A673 (cell line): ENCODE results near the gene C2orf81. TPM values are rescaled to one million over a fixed set of nuclear protein-coding genes. Genes with fewer than 3 reads are reported as not detected.

Experiments
- BruUV-seq: library from RNA; stranded (reverse); fragments of 400-500 nt; replicated peaks from 2 replicates; lab custom pipeline; 2021; lab: Mats Ljungman, UMichigan
- CTCF ChIA-PET: fragments of 300-600 bp; sonication (Branson Sonifier 250); formaldehyde crosslinking; loops from one replicate; lab custom pipeline; 2022; ENCODE audit warnings: antibody characterized with exemption; lab: Charles Lee
- POLR2A ChIA-PET: fragments of 300-600 bp; sonication (Branson Sonifier 250); formaldehyde crosslinking; loops from one replicate; lab custom pipeline; 2022; ENCODE audit warnings: antibody characterized with exemption; ENCODE audit not compliant: low non-redundant PET; lab: Charles Lee
- DNase-seq: peaks from one replicate; pipeline ENCODE4 v3.0.0-alpha.2; 2015; ENCODE audit warnings: low spot score
- H3K27ac ChIP-seq: fragments of 200-600 bp; sonication (generic); 2 replicates; pipeline ENCODE4 v1.5.1; 2016; ENCODE audit warnings: mixed run types, low read depth, mild to moderate bottlenecking, mixed read lengths, antibody characterized with exemption, low read length; ENCODE audit not compliant: poor library complexity, severe bottlenecking
- H3K27me3 ChIP-seq: fragments of 200-600 bp; sonication (generic); replicated peaks from 2 replicates; pipeline ENCODE4 v1.6.1; 2017; ENCODE audit warnings: mixed run types, low read depth, mild to moderate bottlenecking, mixed read lengths, antibody characterized with exemption, low read length; ENCODE audit not compliant: insufficient read depth, poor library complexity
- H3K36me3 ChIP-seq: fragments of 200-600 bp; sonication (generic); 2 replicates; pipeline ENCODE4 v1.6.1; 2016; ENCODE audit warnings: mixed run types, mild to moderate bottlenecking, mixed read lengths, antibody characterized with exemption, low read length; ENCODE audit not compliant: insufficient read depth, poor library complexity, severe bottlenecking
- H3K4me1 ChIP-seq: fragments of 200-600 bp; sonication (generic); 2 replicates; pipeline ENCODE4 v1.6.1; 2017; ENCODE audit warnings: mixed run types, mild to moderate bottlenecking, mixed read lengths, antibody characterized with exemption, low read length; ENCODE audit not compliant: insufficient read depth, poor library complexity, severe bottlenecking
- H3K4me3 ChIP-seq: fragments of 200-600 bp; sonication (generic); 2 replicates; pipeline ENCODE4 v1.5.1; 2016; ENCODE audit warnings: low read depth, mixed run types, mild to moderate bottlenecking, mixed read lengths, low read length; ENCODE audit not compliant: poor library complexity, severe bottlenecking
- H3K9me3 ChIP-seq: fragments of 200-600 bp; sonication (generic); 2 replicates; pipeline ENCODE4 v1.6.1; 2016; ENCODE audit warnings: mixed run types, low read depth, mild to moderate bottlenecking, mixed read lengths, antibody characterized with exemption, low read length; ENCODE audit not compliant: poor library complexity, severe bottlenecking
- EZH2 ChIP-seq: fragments of 200-600 bp; sonication (generic); IDR thresholded peaks from 2 replicates; pipeline ENCODE4 v1.6.1; 2017; ENCODE audit warnings: borderline replicate concordance, low read depth, mild to moderate bottlenecking, mixed read lengths, antibody characterized with exemption, low read length; ENCODE audit not compliant: poor library complexity, severe bottlenecking
- intact Hi-C: fragments of 100-400 bp; cut with micrococcal nuclease; formaldehyde crosslinking; loops from one replicate; pipeline ENCODE4 v1.10.0; 2022; ENCODE audit not compliant: unreplicated experiment
- total RNA-seq: library from RNA; stranded (reverse); gene quantifications from 2 replicates; pipeline ENCODE4 v1.2.3, GENCODE V29; 2021
- TF ChIP-seq, protein P1 (sequence below): fragments of 300-800, 200-600 bp; sonication (generic); conservative IDR thresholded peaks from 2 replicates; pipeline ENCODE4 v1.5.1; 2017; ENCODE audit warnings: low read depth, mild to moderate bottlenecking, antibody characterized with exemption, low read length, moderate library complexity, mixed read lengths

C2orf81 gene
- total RNA-seq, 1 experiment from 2014 or later, result 1.9 TPM

DNA sequence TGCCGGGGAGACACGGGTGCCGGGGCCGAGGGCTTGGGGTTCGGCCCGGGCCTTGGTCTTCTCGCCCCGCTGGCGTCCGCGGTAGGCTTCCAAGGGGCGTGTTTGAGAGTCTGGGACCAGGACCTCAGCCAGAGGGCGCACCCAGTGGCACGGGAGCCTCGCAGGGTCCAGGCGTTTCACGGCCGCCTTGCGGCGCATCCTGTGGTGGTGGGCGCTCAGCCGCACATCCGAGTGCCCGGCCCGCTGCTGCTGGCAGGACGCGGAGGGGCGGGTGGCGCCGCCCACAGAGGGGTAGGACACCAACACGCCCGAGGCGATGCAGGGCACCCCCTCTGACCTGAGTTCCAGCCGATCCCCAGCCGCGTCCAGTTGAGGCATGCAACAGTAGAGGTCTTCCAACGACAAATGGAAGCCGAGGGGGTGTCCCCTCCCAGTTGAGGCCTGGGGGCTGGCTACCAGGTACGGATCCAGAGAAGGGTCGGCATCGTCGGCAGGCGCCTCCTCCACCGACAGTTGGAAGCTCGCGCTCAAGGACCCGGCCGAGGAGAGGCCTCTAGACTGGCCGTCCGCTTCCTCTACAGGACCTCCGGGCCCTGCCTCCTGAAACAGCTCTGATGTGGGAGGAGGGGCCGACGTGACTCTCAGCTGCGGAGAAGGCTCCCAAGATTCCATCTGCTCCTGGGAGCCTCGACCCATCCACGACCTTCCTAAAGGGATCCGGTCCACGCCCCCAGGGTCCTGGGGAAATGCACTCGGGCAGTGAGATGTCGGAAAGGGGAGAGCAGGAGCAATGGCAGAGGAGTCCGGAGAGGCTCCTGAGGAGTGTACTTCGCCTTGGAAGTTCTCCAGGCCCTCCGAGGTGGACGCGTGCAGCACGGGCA lies 6.3 kb downstream of the C2orf81 start:
- Histone ChIP-seq H3K4me3 (peak overlapping the region; percentile 12), H3K9me3 (no peaks in the 10 kb centered on the region), H3K27ac (no peak overlapping the region), H3K36me3 (no peaks in the 10 kb centered on the region), H3K4me1 (no peaks in the 10 kb centered on the region), H3K27me3 (no peaks in the 10 kb centered on the region)
- CTCF ChIA-PET, result no interaction called here
- no TSS peak for BruUV-seq
- no peak for DNase-seq
- POLR2A ChIA-PET, result no interaction called here
- no peak for TF ChIP-seq EZH2
- TF ChIP-seq, protein P1, sequence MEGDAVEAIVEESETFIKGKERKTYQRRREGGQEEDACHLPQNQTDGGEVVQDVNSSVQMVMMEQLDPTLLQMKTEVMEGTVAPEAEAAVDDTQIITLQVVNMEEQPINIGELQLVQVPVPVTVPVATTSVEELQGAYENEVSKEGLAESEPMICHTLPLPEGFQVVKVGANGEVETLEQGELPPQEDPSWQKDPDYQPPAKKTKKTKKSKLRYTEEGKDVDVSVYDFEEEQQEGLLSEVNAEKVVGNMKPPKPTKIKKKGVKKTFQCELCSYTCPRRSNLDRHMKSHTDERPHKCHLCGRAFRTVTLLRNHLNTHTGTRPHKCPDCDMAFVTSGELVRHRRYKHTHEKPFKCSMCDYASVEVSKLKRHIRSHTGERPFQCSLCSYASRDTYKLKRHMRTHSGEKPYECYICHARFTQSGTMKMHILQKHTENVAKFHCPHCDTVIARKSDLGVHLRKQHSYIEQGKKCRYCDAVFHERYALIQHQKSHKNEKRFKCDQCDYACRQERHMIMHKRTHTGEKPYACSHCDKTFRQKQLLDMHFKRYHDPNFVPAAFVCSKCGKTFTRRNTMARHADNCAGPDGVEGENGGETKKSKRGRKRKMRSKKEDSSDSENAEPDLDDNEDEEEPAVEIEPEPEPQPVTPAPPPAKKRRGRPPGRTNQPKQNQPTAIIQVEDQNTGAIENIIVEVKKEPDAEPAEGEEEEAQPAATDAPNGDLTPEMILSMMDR, result no peak
- intact Hi-C loops, result no loop called here

DNA sequence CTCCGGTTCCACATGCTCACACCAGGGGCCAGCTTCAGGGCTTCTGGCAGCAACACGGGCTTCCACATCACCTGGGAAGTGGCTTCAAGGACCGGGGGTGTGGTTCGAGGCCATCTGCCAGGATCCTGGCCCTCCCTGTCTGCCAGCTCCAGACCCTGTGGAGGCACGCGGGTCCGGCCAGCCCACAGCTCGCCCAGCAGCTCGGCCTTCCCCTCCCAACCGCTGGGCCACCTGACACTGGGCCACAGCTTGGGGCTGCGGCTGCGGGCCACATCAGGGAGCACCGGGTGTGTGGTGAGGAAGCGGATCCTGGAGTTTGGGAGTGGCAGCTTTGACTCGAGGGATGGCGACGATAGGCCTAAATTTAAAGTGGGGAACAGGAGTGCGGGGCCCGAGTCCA lies 7.0 kb downstream of the C2orf81 start:
- H3K27me3 ChIP-seq, result no peaks in the 10 kb centered on the region
- DNase-seq, result no peak
- CTCF ChIA-PET, result no interaction called here
- POLR2A ChIA-PET, result no interaction called here
- intact Hi-C loops, result no loop called here
- no peaks in the 10 kb centered on the region for H3K4me1 ChIP-seq
- no peaks in the 10 kb centered on the region for H3K9me3 ChIP-seq
- H3K27ac ChIP-seq, result no peak overlapping the region
- TF ChIP-seq EZH2, result no peak
- TF ChIP-seq, protein P1, result no peak
- H3K4me3 ChIP-seq, result no peak overlapping the region
- no peaks in the 10 kb centered on the region for H3K36me3 ChIP-seq
- BruUV-seq, result no TSS peak

DNA sequence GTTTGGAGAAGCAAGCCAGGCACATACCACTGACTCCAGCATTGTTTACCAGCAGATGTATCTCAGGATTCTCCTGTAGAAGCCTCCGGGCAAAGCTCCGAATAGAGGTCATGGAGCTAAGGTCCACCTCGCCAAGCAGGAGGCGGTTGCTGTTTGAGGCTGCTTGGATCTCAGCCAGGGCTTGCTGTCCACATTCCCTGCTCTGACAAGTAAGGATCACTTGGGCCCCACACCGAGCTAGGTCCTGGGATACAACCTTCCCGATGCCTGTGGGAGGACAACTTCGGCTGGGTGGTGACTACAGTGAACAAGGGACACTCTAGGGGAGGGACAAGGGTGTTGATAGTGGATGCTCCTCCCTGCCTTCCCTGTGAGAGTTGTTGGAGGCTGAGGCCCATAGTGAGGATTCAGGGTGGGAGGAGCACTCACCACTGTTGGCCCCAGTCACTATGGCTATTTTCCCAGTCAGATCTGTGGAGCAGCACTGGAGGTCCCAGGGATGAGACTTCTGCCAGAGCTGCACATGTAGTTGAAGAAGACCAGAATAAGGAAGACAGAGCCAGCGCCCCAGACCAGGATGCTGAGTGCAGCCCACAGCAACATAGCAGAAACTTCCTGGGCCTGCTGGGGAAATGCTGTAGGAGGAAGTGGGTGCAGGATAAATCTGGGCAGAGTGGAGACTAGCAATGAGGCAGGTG lies 8.3 kb downstream of the C2orf81 start:
- ChIA-PET POLR2A (no interaction called here), CTCF (no interaction called here)
- DNase-seq, result no peak
- Histone ChIP-seq H3K4me1 (no peaks in the 10 kb centered on the region), H3K4me3 (no peak overlapping the region), H3K27me3 (no peaks in the 10 kb centered on the region), H3K9me3 (no peaks in the 10 kb centered on the region), H3K36me3 (no peaks in the 10 kb centered on the region), H3K27ac (no peak overlapping the region)
- intact Hi-C loops, result no loop called here
- TF ChIP-seq, protein P1, result no peak
- no peak for TF ChIP-seq EZH2
- no TSS peak for BruUV-seq
